Neural crest cell (in vitro differentiated cells): Measurements from ENCODE around the gene ARF1. TPM values are rescaled to one million over a fixed set of nuclear protein-coding genes. Genes with fewer than 3 reads are reported as not detected.

Experiments used
- DNase-seq: peaks from one replicate; pipeline ENCODE4 v3.0.0; 2021; ENCODE audit warnings: low read depth, mixed read lengths, low spot score
- H3K27ac Mint-ChIP-seq: one replicate; pipeline ENCODE4 v1.8.0; 2021; ENCODE audit warnings: mild to moderate bottlenecking, mixed read lengths; ENCODE audit not compliant: unreplicated experiment
- H3K27me3 Mint-ChIP-seq: 2 replicates; pipeline ENCODE4 v1.8.0; 2021; ENCODE audit warnings: low read depth, mild to moderate bottlenecking, mixed read lengths
- H3K36me3 Mint-ChIP-seq: 2 replicates; pipeline ENCODE4 v1.8.0; 2021; ENCODE audit warnings: low read depth, mild to moderate bottlenecking, mixed read lengths
- H3K4me1 Mint-ChIP-seq: 2 replicates; pipeline ENCODE4 v1.8.0; 2021; ENCODE audit warnings: mixed read lengths
- H3K4me3 Mint-ChIP-seq: one replicate; pipeline ENCODE4 v1.8.0; 2021; ENCODE audit warnings: mild to moderate bottlenecking, mixed read lengths
- H3K9me3 Mint-ChIP-seq: 2 replicates; pipeline ENCODE4 v1.8.0; 2021; ENCODE audit warnings: mixed read lengths
- total RNA-seq: library from RNA; stranded (reverse); gene quantifications from 2 replicates; pipeline ENCODE4 v1.2.1, GENCODE V29; 2021
- TF ChIP-seq, protein P1 (sequence below): fragments of 200-600 bp; sonication (generic); conservative IDR thresholded peaks from 2 replicates; pipeline ENCODE4 v1.5.0; 2021; ENCODE audit warnings: antibody characterized with exemption, mild to moderate bottlenecking

The ARF1 gene
- total RNA-seq, 1 donor from 2014 or later, result 237 TPM

DNA sequence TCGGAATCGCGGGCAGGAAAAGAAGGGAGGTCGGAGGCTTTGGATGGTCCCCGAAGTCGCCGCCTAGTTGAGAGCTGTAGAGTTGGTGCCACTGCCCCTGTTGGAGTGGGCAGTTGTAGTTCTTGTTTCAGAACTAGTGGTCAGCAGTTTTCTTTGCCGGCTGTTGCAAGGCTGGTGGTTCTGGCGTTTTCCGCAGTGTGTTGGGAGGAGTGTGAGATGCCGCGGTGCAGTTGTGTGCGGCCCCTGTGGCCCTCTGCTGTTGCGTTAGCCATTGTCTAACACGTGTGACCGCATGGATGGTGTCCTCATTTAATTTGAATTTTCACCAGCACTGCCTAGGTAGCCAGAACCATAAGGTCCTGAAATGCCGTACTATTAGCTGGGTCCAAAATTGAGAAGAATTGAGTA, 1.4 kb downstream of the ARF1 start:
- Mint-ChIP-seq H3K4me1 (peaks cover 54% of the 10 kb centered on the region), H3K36me3 (peaks cover 3% of the 10 kb centered on the region), H3K27ac (peak overlapping the region; percentile 96), H3K27me3 (no peaks in the 10 kb centered on the region), H3K9me3 (no peaks in the 10 kb centered on the region), H3K4me3 (peak overlapping the region; percentile 98)
- TF ChIP-seq, protein P1, sequence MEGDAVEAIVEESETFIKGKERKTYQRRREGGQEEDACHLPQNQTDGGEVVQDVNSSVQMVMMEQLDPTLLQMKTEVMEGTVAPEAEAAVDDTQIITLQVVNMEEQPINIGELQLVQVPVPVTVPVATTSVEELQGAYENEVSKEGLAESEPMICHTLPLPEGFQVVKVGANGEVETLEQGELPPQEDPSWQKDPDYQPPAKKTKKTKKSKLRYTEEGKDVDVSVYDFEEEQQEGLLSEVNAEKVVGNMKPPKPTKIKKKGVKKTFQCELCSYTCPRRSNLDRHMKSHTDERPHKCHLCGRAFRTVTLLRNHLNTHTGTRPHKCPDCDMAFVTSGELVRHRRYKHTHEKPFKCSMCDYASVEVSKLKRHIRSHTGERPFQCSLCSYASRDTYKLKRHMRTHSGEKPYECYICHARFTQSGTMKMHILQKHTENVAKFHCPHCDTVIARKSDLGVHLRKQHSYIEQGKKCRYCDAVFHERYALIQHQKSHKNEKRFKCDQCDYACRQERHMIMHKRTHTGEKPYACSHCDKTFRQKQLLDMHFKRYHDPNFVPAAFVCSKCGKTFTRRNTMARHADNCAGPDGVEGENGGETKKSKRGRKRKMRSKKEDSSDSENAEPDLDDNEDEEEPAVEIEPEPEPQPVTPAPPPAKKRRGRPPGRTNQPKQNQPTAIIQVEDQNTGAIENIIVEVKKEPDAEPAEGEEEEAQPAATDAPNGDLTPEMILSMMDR, result no peak
- DNase-seq, result no peak

GRCh38 chr1:228084325-228084724, 1.8 kb downstream of the ARF1 start:
- peak overlapping the region; percentile 98 for H3K4me3 Mint-ChIP-seq
- H3K4me1 Mint-ChIP-seq, result peaks cover 58% of the 10 kb centered on the region
- peaks cover 3% of the 10 kb centered on the region for H3K36me3 Mint-ChIP-seq
- no peaks in the 10 kb centered on the region for H3K27me3 Mint-ChIP-seq
- no peaks in the 10 kb centered on the region for H3K9me3 Mint-ChIP-seq
- H3K27ac Mint-ChIP-seq, result peak overlapping the region; percentile 67
- no peak for DNase-seq
- TF ChIP-seq, protein P1, result no peak

DNA sequence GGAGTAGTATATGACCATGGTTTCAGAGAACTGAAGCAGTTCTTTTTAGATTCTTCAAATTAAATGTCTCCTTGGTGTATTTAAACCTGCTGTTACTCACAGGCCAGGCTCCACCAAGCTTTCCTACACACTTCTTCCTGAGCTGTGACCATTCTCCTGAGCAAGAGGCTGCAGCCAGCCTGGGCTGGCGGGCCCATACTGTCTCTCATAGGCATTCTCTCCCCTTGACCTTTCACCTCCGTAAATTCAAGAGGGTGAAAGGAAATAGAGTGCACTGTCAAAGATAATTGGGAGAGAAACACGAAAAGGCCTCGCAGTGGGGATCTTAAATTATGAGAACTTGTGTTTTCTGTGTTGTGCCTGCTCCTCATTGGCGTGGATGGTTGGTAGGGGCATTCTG, 2.3 kb downstream of the ARF1 start:
- peaks cover 61% of the 10 kb centered on the region for H3K4me1 Mint-ChIP-seq
- DNase-seq, result no peak
- H3K36me3 Mint-ChIP-seq, result peaks cover 3% of the 10 kb centered on the region
- peak overlapping the region; percentile 74 for H3K27ac Mint-ChIP-seq
- TF ChIP-seq, protein P1, result no peak
- H3K27me3 Mint-ChIP-seq, result no peaks in the 10 kb centered on the region
- H3K9me3 Mint-ChIP-seq, result no peaks in the 10 kb centered on the region
- H3K4me3 Mint-ChIP-seq, result peak overlapping the region; percentile 98

DNA sequence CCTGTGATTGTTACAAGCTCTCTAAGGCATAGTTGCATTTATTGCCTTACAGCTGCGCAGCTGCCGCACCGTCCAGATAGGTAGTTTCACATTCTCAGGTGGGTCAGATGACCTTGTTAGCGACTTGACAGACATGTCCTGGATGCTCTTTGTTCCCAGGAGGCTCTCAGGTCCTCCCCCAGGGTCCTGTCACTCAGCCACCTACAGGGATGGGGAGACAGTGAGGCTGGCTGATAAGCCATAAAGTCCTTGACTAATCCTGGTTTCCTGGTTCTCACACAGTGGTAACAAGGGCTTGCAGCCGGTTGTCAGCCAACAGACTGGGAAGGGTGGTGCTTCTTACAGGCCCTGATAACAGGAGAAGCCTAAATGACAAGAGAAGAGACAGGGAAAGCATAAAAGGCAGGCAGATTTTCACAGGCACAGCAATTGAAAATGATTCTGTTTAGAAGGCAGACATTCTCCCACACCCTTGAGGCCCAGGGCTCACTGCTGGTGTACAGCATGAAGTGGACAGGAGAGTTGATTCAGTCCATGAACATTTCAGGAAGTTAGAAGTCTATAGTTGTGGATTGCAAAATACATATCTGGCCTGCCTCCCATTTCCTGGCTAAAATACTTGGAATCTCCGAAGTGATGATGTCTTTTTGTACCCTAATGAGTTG, 2.9 kb downstream of the ARF1 start:
- peak overlapping the region; percentile 98 for H3K4me3 Mint-ChIP-seq
- no peak for DNase-seq
- peak overlapping the region; percentile 74 for H3K27ac Mint-ChIP-seq
- H3K9me3 Mint-ChIP-seq, result no peaks in the 10 kb centered on the region
- no peaks in the 10 kb centered on the region for H3K27me3 Mint-ChIP-seq
- H3K36me3 Mint-ChIP-seq, result peaks cover 3% of the 10 kb centered on the region
- TF ChIP-seq, protein P1, result no peak
- peaks cover 66% of the 10 kb centered on the region for H3K4me1 Mint-ChIP-seq

GRCh38 chr1:228087771-228088251, 5.3 kb downstream of the ARF1 start:
- Mint-ChIP-seq H3K4me3 (no peak overlapping the region), H3K36me3 (peaks cover 13% of the 10 kb centered on the region), H3K27ac (no peak overlapping the region), H3K27me3 (no peaks in the 10 kb centered on the region), H3K4me1 (peaks cover 71% of the 10 kb centered on the region), H3K9me3 (no peaks in the 10 kb centered on the region)
- no peak for DNase-seq
- TF ChIP-seq, protein P1, result no peak
